SU-DHL-6 (cell line): Measurements from ENCODE around the gene SHISAL1.

Source experiments
- EZH2phosphoT487 ChIP-seq: fragments of 200-600 bp; sonication (generic), shearing (Covaris generic); conservative IDR thresholded peaks from 2 replicates; pipeline ENCODE4 v1.6.1; 2018; ENCODE audit warnings: mild to moderate bottlenecking, antibody characterized with exemption, low read length, moderate library complexity, mixed read lengths
- TF ChIP-seq, protein P1 (sequence below): fragments of 200-600 bp; sonication (generic); IDR thresholded peaks from one replicate; pipeline ENCODE4 v1.5.1; 2017; ENCODE audit warnings: antibody characterized with exemption, mild to moderate bottlenecking, low read length, moderate library complexity; ENCODE audit not compliant: insufficient read depth, poor library complexity, severe bottlenecking

DNA sequence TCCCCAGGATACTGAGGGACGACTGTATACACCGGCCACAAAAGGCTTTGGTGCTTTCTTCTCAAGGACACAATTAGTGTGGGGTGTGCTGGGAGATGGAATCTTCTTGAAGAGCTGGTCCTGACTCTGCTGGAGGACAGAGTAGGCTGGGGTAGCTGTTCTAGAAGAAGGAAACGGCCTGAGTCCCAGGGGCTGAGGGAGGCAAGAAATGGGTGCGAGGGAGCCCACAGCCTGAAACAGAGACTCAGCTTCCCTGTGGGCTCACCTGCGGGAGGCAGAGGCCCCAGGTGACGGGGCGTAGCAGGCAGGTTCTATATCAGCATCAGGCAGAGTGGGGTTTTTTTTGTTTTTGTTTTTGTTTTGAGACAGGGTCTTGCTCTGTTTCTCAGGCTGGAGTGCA lies 95.4 kb downstream of the SHISAL1 start:
- TF ChIP-seq, protein P1, sequence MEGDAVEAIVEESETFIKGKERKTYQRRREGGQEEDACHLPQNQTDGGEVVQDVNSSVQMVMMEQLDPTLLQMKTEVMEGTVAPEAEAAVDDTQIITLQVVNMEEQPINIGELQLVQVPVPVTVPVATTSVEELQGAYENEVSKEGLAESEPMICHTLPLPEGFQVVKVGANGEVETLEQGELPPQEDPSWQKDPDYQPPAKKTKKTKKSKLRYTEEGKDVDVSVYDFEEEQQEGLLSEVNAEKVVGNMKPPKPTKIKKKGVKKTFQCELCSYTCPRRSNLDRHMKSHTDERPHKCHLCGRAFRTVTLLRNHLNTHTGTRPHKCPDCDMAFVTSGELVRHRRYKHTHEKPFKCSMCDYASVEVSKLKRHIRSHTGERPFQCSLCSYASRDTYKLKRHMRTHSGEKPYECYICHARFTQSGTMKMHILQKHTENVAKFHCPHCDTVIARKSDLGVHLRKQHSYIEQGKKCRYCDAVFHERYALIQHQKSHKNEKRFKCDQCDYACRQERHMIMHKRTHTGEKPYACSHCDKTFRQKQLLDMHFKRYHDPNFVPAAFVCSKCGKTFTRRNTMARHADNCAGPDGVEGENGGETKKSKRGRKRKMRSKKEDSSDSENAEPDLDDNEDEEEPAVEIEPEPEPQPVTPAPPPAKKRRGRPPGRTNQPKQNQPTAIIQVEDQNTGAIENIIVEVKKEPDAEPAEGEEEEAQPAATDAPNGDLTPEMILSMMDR, result no peak
- no peak for TF ChIP-seq EZH2phosphoT487
